ENCODE data around the gene PLA2G4B. TPM values are rescaled to one million over a fixed set of nuclear protein-coding genes. Genes with fewer than 3 reads are reported as not detected.

PLA2G4B gene
- total RNA-seq, 1 donor from 2014 or later: 2.9 TPM

GRCh38 chr15:41860049-41860828, 21.6 kb downstream of the PLA2G4B start:
- Mint-ChIP-seq H3K9me3 (ENCODE audit: unreplicated experiment) (no peaks in the 10 kb centered on the region), H3K4me3 (ENCODE audit: unreplicated experiment) (no peak overlapping the region), H3K27me3 (ENCODE audit: unreplicated experiment) (peaks cover 12% of the 10 kb centered on the region), H3K36me3 (ENCODE audit: low read depth, unreplicated experiment) (peaks cover 8% of the 10 kb centered on the region), H3K4me1 (ENCODE audit: unreplicated experiment) (no peaks in the 10 kb centered on the region), H3K27ac (ENCODE audit: unreplicated experiment) (no peak overlapping the region)
- TF ChIP-seq CTCF (IDR thresholded peaks at IDR 0.05; ENCODE audit: unreplicated experiment): no peak
- no peak for DNase-seq (ENCODE audit: low spot score)

DNA sequence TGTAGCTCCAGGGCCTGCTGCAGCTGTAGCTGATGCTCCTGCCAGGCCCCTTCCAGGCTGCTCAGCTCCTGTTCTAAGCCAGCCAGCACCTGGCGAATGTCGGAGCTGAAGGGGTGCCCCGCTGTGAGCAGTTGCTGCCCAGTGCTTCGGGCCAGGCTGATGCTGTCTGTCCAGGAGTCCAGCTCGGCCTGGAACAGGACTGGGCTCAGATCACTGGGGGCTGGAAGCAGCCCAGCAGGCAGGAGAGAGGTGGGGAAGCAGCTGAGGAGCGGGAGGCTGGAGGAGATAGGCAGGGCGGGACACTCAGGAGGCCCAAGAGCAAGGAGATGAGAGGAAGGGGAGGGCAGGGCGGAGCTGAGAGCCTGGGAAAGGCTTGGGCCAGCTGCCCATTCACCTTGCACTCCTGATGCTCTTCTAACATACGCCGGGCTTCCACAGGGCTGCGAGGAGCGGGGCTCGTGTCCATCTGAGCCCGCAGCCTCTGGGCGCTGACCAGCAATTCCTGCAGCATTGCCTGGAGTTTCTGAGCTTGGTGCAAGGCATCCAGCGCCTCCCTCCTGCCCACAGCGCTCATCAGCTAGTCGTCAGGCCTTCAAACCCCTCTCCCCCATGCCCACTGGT, 23.2 kb downstream of the PLA2G4B start:
- no peak for DNase-seq (ENCODE audit: low spot score)
- Mint-ChIP-seq H3K4me3 (ENCODE audit: unreplicated experiment) (no peak overlapping the region), H3K27ac (ENCODE audit: unreplicated experiment) (no peak overlapping the region), H3K9me3 (ENCODE audit: unreplicated experiment) (no peaks in the 10 kb centered on the region), H3K4me1 (ENCODE audit: unreplicated experiment) (no peaks in the 10 kb centered on the region), H3K36me3 (ENCODE audit: low read depth, unreplicated experiment) (peaks cover 4% of the 10 kb centered on the region), H3K27me3 (ENCODE audit: unreplicated experiment) (peaks cover 12% of the 10 kb centered on the region)
- TF ChIP-seq CTCF (IDR thresholded peaks at IDR 0.05; ENCODE audit: unreplicated experiment): no peak

DNA sequence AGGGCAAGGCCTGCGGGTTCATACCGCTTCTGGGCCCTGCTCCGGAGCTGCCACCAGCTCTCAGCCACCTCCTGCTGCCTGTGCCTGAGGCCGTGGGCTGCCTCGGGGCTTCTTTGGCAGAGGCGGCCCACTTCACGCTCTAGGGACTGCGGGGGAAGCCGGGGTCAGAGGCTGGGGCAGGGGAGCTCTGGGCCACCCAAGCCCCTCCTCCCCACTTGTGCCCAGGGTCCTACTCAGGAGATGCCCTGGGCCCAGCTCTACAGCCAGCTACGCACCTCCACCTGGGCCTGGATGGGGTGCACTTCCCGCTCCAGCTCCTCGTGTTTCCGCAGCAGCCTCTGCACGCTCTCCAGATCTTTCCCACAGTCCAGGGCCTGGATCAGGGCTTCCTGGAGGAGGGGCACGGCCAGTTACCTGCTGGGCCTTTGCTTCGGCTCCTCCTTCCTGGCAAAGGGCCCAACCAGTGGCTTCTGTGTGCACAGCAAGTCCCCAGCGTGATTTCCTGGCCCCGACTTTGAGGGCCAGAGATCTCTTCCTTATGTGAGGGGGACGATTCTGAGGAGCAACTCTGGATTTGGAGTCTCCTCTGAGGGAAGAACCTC, 24.0 kb downstream of the PLA2G4B start:
- DNase-seq (ENCODE audit: low spot score): no peak
- H3K27me3 Mint-ChIP-seq (ENCODE audit: unreplicated experiment): peaks cover 11% of the 10 kb centered on the region
- H3K36me3 Mint-ChIP-seq (ENCODE audit: low read depth, unreplicated experiment): peaks cover 8% of the 10 kb centered on the region
- H3K4me1 Mint-ChIP-seq (ENCODE audit: unreplicated experiment): no peaks in the 10 kb centered on the region
- peak overlapping the region; percentile 25 for H3K27ac Mint-ChIP-seq (ENCODE audit: unreplicated experiment)
- peak overlapping the region; percentile 21 for H3K4me3 Mint-ChIP-seq (ENCODE audit: unreplicated experiment)
- H3K9me3 Mint-ChIP-seq (ENCODE audit: unreplicated experiment): no peaks in the 10 kb centered on the region
- no peak for TF ChIP-seq CTCF (IDR thresholded peaks at IDR 0.05; ENCODE audit: unreplicated experiment)

DNA sequence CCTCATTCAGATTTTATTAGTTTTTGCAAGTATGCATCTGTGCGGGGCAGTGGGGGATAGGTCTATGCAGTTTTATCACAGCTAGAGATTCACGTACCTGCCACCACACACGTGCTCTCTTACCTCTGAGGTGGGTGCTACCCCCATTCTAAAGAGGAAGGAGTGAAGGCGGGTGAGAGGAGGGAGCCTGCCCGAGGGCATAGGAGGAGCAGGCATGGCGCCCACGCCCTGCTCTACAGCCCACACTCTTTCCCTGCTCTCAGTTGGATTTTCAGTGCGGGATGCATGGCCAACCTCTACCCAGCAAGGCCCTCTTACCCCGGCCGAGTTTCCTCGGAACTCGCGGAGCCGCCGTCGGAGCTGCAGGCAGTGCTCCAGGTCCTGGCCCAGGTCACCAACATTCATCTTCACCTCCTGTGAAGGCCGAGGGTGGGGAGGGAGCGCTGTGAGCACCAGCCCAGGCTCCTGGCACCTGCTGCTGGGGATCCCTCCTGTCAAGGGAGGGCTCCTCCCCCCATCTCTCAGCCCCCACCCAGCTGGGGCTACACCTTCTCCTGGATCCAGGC, 26.9 kb downstream of the PLA2G4B start:
- Mint-ChIP-seq H3K36me3 (ENCODE audit: low read depth, unreplicated experiment) (peaks cover 12% of the 10 kb centered on the region), H3K4me3 (ENCODE audit: unreplicated experiment) (no peak overlapping the region), H3K4me1 (ENCODE audit: unreplicated experiment) (no peaks in the 10 kb centered on the region), H3K27ac (ENCODE audit: unreplicated experiment) (no peak overlapping the region), H3K27me3 (ENCODE audit: unreplicated experiment) (peaks cover 6% of the 10 kb centered on the region), H3K9me3 (ENCODE audit: unreplicated experiment) (no peaks in the 10 kb centered on the region)
- TF ChIP-seq CTCF (IDR thresholded peaks at IDR 0.05; ENCODE audit: unreplicated experiment): no peak
- no peak for DNase-seq (ENCODE audit: low spot score)

Data from endothelial cell (in vitro differentiated cells).